Measurements from ENCODE around the gene SLC39A9.

DNA sequence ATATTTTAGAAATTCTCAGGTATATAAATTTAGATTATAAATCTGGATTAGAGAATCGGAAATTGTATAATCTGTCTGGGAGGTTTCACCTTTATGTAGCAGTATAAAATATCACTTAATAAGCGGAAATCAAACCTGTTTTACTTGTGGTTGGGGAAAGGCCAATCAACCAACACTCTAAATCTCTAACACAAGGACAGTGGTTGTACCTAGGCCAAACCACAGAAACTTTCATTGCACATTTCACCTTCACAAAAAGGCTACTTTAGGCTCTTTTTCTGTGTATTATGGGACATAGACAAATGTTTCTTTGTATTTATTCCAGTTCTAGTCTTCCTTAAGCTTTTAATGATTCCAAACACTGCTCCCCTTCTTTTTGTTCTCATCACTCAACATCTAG lies 20.2 kb upstream of the SLC39A9 start:
- TF ChIP-seq EZH2 (IDR thresholded peaks at IDR 0.05; ENCODE audit: low read length, unreplicated experiment) (no peak), EZH2phosphoT487 (IDR thresholded peaks at IDR 0.05; ENCODE audit: borderline replicate concordance, low read length) (no peak)
- TF ChIP-seq, protein P1, sequence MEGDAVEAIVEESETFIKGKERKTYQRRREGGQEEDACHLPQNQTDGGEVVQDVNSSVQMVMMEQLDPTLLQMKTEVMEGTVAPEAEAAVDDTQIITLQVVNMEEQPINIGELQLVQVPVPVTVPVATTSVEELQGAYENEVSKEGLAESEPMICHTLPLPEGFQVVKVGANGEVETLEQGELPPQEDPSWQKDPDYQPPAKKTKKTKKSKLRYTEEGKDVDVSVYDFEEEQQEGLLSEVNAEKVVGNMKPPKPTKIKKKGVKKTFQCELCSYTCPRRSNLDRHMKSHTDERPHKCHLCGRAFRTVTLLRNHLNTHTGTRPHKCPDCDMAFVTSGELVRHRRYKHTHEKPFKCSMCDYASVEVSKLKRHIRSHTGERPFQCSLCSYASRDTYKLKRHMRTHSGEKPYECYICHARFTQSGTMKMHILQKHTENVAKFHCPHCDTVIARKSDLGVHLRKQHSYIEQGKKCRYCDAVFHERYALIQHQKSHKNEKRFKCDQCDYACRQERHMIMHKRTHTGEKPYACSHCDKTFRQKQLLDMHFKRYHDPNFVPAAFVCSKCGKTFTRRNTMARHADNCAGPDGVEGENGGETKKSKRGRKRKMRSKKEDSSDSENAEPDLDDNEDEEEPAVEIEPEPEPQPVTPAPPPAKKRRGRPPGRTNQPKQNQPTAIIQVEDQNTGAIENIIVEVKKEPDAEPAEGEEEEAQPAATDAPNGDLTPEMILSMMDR (conservative IDR thresholded peaks at IDR 0.05; ENCODE audit: low read depth, low read length): no peak
